ENCODE measurements around the gene WDR20. TPM values are rescaled to one million over a fixed set of nuclear protein-coding genes. Genes with fewer than 3 reads are reported as not detected.
A peak's percentile ranks its signal among the peaks of the same experiment; 100 is the strongest.

The WDR20 gene
- total RNA-seq, 4 donors from 2014 or later, result 21.3 to 31.3 (median 24.6) TPM

DNA sequence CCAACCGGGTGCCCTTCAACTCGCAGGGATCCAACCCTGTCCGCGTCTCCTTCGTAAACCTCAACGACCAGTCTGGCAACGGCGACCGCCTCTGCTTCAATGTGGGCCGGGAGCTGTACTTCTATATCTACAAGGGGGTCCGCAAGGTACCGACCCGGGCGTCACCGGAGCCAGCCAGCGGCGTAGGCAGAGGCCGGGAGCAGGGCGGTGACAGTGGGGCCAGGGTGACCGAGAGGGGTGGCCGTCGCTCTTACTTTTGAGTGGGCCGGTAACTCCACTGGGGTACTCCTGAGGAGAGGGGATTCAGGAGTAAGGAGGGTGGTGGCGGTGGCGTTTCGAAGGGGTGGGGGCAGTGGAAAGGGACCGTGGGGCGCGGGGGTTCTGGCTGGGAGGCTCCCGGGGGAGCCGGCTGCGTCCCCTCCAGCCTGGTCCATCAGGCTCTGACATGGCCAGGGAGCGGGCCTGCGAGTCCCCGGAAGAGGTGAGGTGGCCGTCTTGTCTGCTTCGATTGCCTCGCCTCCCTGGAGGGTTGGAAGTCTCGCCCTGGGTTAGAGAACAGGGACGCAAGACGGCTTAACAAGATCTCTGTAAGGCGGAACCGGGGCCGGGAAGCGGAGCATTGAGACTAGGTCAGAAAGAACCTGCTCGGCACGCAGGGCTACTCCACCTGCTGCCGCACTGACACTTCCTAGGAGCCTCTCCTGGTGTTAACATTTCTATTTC, 491 bp downstream of the WDR20 start:
- TF ChIP-seq EP300 (IDR thresholded peaks at IDR 0.05; ENCODE audit: low read depth) (no peak), POLR2AphosphoS5 (IDR thresholded peaks at IDR 0.05) (no peak), POLR2A (IDR thresholded peaks at IDR 0.05) (no peak)
- TF ChIP-seq, protein P1, sequence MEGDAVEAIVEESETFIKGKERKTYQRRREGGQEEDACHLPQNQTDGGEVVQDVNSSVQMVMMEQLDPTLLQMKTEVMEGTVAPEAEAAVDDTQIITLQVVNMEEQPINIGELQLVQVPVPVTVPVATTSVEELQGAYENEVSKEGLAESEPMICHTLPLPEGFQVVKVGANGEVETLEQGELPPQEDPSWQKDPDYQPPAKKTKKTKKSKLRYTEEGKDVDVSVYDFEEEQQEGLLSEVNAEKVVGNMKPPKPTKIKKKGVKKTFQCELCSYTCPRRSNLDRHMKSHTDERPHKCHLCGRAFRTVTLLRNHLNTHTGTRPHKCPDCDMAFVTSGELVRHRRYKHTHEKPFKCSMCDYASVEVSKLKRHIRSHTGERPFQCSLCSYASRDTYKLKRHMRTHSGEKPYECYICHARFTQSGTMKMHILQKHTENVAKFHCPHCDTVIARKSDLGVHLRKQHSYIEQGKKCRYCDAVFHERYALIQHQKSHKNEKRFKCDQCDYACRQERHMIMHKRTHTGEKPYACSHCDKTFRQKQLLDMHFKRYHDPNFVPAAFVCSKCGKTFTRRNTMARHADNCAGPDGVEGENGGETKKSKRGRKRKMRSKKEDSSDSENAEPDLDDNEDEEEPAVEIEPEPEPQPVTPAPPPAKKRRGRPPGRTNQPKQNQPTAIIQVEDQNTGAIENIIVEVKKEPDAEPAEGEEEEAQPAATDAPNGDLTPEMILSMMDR (IDR thresholded peaks at IDR 0.05), result no peak
- Histone ChIP-seq H3K36me3 (no peaks in the 10 kb centered on the region), H3K4me1 (peaks cover 6 to 30% (median 21%) of the 10 kb centered on the region in 4 donors), H3K27me3 (no peaks in the 10 kb centered on the region), H3K9me3 (no peaks in the 10 kb centered on the region), H3K27ac (peak overlapping the region; percentile 82 to 92 (median 88)), H3K4me3 (peak overlapping the region; percentile 67 to 100 (median 87))
- 0% methylated on average over 47 of the region's 48 CpGs; no CpG with 5 or more reads in 1 of the 2 donors for WGBS, 2 donors (ENCODE audit: low coverage in 1 of 2)
- intact Hi-C loops (cut with DNase I; ENCODE audit: low total_unique reads) (loop anchor here (10.0 kb wide), 1 partner anchor 165 kb away; the partner anchor contains the start of gene MOK), in situ Hi-C loops (cut with MboI; ENCODE audit: low pct_ligation_motif_present in 1 of 4, low pct_unique_long_range_greater_than_20kb in 1 of 4, low sequenced_read_pairs in 3 of 4) (no loop called here)
- DNase-seq, result peak; percentile 45

DNA sequence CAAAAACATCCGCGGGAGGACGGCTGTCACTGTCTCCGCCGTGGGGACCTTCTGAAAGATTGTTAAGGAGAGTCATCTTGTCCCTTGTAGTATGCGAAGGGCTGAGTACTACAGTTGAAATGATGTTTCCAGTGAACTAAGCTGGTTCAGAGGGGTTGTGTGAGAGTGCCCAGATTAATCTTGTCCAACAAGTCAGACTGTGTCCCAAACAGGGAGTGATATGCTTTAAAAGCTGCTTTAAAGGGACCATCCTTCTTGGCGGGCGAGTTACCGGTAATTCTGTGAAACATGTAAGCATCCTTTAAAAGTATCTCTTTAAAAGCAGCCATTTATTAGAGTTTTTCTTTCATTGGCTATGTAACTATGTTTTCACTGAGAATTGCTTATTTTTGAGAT, 1.1 kb downstream of the WDR20 start:
- 5 to 40% methylated on average over 1 to 9 of the region's 9 CpGs for WGBS, 2 donors (ENCODE audit: low coverage in 1 of 2)
- intact Hi-C loops (cut with DNase I; ENCODE audit: low total_unique reads), result loop anchor here (10.0 kb wide), 1 partner anchor 164 kb away; the partner anchor contains the start of gene MOK
- Histone ChIP-seq H3K9me3 (no peaks in the 10 kb centered on the region), H3K4me3 (peak overlapping the region; percentile 67 to 100 (median 87)), H3K4me1 (peaks cover 6 to 30% (median 21%) of the 10 kb centered on the region in 4 donors), H3K36me3 (no peaks in the 10 kb centered on the region), H3K27me3 (no peaks in the 10 kb centered on the region), H3K27ac (peak overlapping the region; percentile 82 to 92 (median 88))
- no peak for DNase-seq
- in situ Hi-C loops (cut with MboI; ENCODE audit: low pct_ligation_motif_present in 1 of 4, low pct_unique_long_range_greater_than_20kb in 1 of 4, low sequenced_read_pairs in 3 of 4), result no loop called here
- no peak for TF ChIP-seq EP300 (IDR thresholded peaks at IDR 0.05; ENCODE audit: low read depth)
- no peak for TF ChIP-seq POLR2AphosphoS5 (IDR thresholded peaks at IDR 0.05)
- TF ChIP-seq POLR2A (IDR thresholded peaks at IDR 0.05), result no peak
- TF ChIP-seq, protein P1 (IDR thresholded peaks at IDR 0.05), result no peak

GRCh38 chr14:102141797-102142196, 2.1 kb downstream of the WDR20 start:
- no peak for TF ChIP-seq POLR2A (IDR thresholded peaks at IDR 0.05)
- TF ChIP-seq, protein P1 (IDR thresholded peaks at IDR 0.05), result no peak
- no peak for TF ChIP-seq EP300 (IDR thresholded peaks at IDR 0.05; ENCODE audit: low read depth)
- no peak for TF ChIP-seq POLR2AphosphoS5 (IDR thresholded peaks at IDR 0.05)
- Histone ChIP-seq H3K27me3 (no peaks in the 10 kb centered on the region), H3K4me1 (peaks cover 6 to 30% (median 21%) of the 10 kb centered on the region in 4 donors), H3K9me3 (no peaks in the 10 kb centered on the region), H3K36me3 (no peaks in the 10 kb centered on the region), H3K4me3 (no peak overlapping the region), H3K27ac (no peak overlapping the region)
- no peak for DNase-seq
- in situ Hi-C loops (cut with MboI; ENCODE audit: low pct_ligation_motif_present in 1 of 4, low pct_unique_long_range_greater_than_20kb in 1 of 4, low sequenced_read_pairs in 3 of 4), result no loop called here
- intact Hi-C loops (cut with DNase I; ENCODE audit: low total_unique reads), result loop anchor here (10.0 kb wide), 1 partner anchor 163 kb away; the partner anchor contains the start of gene MOK
- WGBS, 2 donors (ENCODE audit: low coverage in 1 of 2), result 81 to 86% methylated on average over 4 of the region's 4 CpGs

DNA sequence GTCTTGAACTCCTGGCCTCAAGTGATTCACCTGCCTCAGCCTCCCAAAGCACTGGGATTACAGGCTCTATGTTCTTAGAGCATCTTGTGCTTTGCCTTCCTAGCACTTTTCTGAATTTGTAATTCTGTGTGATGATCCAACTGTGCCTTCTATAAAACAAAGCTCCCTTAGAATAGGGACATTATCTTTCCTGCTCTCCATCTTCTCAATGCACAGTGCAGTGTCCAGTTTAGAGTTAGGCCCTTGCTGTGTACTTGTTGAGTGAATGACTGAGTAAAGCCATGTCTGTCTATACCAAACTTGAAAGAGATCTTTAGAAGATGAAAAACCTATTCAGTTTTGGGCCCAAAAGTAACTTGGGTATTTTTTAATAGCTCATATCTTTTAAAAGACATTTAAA, 5.2 kb downstream of the WDR20 start:
- no peak overlapping the region for H3K27ac ChIP-seq
- intact Hi-C loops (cut with DNase I; ENCODE audit: low total_unique reads), result loop anchor here (10.0 kb wide), 1 partner anchor 160 kb away; the partner anchor contains the start of gene MOK
- no peaks in the 10 kb centered on the region for H3K27me3 ChIP-seq
- no peaks in the 10 kb centered on the region for H3K36me3 ChIP-seq
- DNase-seq, result no peak
- H3K4me3 ChIP-seq, result no peak overlapping the region
- H3K4me1 ChIP-seq, result peaks cover 6 to 20% (median 15%) of the 10 kb centered on the region in 4 donors
- TF ChIP-seq POLR2A (IDR thresholded peaks at IDR 0.05), result no peak
- H3K9me3 ChIP-seq, result no peaks in the 10 kb centered on the region
- in situ Hi-C loops (cut with MboI; ENCODE audit: low pct_ligation_motif_present in 1 of 4, low pct_unique_long_range_greater_than_20kb in 1 of 4, low sequenced_read_pairs in 3 of 4), result no loop called here
